Mucosa of descending colon (tissue), 3 donors: Measurements from ENCODE around the gene LHPP. TPM values are rescaled to one million over a fixed set of nuclear protein-coding genes. Genes with fewer than 3 reads are reported as not detected.

Experiments
- ATAC-seq: fragments of 200-7000 bp; cut with Tn5 transposase; one replicate; pipeline ENCODE4 v1.9.1; 2020; ENCODE audit warnings: mild to moderate bottlenecking, moderate library complexity
- DNase-seq, 3 donors: peaks; one replicate each; pipeline ENCODE4 v3.0.0-alpha.2; 2020
- H3K36me3 ChIP-seq: fragments of 200-600 bp; one replicate; pipeline ENCODE4 v1.8.0; 2021; ENCODE audit warnings: low read depth, mild to moderate bottlenecking
- H3K4me1 ChIP-seq: fragments of 200-600 bp; one replicate; pipeline ENCODE4 v1.8.0; 2021; ENCODE audit warnings: low read depth, mild to moderate bottlenecking
- H3K4me3 ChIP-seq: fragments of 200-600 bp; one replicate; pipeline ENCODE4 v1.8.0; 2021; ENCODE audit warnings: mild to moderate bottlenecking
- H3K9me3 ChIP-seq: fragments of 200-600 bp; one replicate; pipeline ENCODE4 v1.8.0; 2021; ENCODE audit warnings: mild to moderate bottlenecking
- intact Hi-C, 2 donors: fragments of 100-400 bp; cut with DNase I in 1 of 2; cut with micrococcal nuclease in 1 of 2; formaldehyde crosslinking; loops; one replicate each; pipeline versions ENCODE4 v1.11.0 to v1.11.1; 2022; cut with DNase I, micrococcal nuclease
- total RNA-seq, 3 donors: library from RNA; stranded (reverse); fragmentation: NEBNext Ultra II Directional in 2 of 3; extraction: Animal tissue kit (Norgen Biotek cat#: 25700) in 2 of 3; gene quantifications; one replicate each; pipeline versions ENCODE4 v1.2.1 to v1.2.4, GENCODE V29; 2021 to 2023
- TF ChIP-seq, protein P1 (sequence below): fragments of 200-600 bp; IDR thresholded peaks from one replicate; pipeline ENCODE4 v1.8.0; 2022; ENCODE audit warnings: antibody characterized with exemption, mild to moderate bottlenecking
- donor health status: DM: no; HTN: no; CAD: no; lungs with moderate emphysema.
- donor health status: DM: no; HTN: no; CAD: no.
- donor health status: DM: no; HTN: yes; CAD: no.

Gene LHPP
- total RNA-seq, 3 donors from 2014 or later = 19.7 to 46.7 (median 26.5) TPM

DNA sequence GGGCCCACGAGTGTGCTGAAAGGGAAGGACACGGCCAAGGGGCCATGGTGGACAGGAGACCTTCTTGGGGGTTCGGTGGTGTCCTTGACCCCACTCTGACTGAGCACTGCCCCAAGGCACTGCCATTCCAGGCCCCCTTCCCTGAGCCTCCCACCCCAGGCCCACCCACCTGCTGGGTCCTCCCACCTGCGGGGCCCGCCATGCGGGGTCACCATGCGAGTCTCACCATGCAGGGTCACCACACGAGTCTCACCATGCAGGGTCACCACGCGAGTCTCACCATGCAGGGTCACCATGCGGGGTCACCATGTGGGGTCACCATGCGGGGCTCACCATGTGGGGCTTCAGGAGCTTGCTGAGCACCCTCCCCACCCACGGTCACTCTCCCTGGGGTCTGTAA is 76.3 kb downstream of the LHPP start:
- intact Hi-C loops = no loop called here
- TF ChIP-seq, protein P1, sequence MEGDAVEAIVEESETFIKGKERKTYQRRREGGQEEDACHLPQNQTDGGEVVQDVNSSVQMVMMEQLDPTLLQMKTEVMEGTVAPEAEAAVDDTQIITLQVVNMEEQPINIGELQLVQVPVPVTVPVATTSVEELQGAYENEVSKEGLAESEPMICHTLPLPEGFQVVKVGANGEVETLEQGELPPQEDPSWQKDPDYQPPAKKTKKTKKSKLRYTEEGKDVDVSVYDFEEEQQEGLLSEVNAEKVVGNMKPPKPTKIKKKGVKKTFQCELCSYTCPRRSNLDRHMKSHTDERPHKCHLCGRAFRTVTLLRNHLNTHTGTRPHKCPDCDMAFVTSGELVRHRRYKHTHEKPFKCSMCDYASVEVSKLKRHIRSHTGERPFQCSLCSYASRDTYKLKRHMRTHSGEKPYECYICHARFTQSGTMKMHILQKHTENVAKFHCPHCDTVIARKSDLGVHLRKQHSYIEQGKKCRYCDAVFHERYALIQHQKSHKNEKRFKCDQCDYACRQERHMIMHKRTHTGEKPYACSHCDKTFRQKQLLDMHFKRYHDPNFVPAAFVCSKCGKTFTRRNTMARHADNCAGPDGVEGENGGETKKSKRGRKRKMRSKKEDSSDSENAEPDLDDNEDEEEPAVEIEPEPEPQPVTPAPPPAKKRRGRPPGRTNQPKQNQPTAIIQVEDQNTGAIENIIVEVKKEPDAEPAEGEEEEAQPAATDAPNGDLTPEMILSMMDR = no peak
- Histone ChIP-seq H3K4me3 (no peak overlapping the region), H3K36me3 (no peaks in the 10 kb centered on the region), H3K4me1 (no peaks in the 10 kb centered on the region), H3K9me3 (no peaks in the 10 kb centered on the region)
- ATAC-seq (no peak), DNase-seq (no peak)

- intact Hi-C loops = no loop called here
- ATAC-seq (no peak), DNase-seq (peak in 1 of 3 donors; percentile 4)
- Histone ChIP-seq H3K36me3 (no peaks in the 10 kb centered on the region), H3K4me3 (no peak overlapping the region), H3K9me3 (no peaks in the 10 kb centered on the region), H3K4me1 (no peaks in the 10 kb centered on the region)
- TF ChIP-seq, protein P1 = no peak
Observed at GRCh38 chr10:124538706-124539105, 77.1 kb downstream of the LHPP start.

DNA sequence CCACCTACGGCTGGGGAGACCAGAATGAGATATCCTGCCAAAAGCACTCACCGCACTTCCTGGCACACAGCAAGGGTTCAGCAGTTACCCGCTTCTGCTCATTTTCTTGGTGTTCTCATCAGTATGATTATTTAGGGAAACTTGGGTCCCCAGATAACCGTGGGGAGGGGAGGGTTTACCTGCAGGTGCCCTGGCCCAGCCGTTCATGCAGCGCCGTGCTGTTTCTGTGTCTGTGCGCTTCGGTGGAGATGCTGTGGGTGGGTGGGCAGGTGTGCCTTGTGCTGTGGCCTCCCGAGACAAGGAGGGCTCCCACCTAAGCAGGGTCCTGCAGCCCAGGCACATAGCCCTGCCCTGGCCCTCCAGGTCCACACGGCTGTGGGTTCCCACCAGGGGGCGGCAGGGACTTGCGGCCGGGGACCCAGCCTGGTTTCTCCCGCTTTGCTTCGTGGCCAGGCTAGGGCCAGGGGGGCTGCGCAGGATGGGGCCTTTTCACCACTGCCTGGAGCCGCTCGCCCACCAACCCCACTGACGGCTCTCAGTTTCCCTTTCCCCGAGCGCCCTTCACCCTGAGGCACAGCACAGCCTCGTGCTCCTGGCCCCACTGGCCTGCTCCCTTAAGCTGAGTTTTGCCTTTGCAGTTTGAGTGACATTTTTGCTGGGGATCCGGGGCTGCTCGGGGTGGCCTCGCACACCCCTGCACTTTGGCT is 78.5 kb downstream of the LHPP start:
- intact Hi-C loops = no loop called here
- ATAC-seq = peak; percentile 71

DNA sequence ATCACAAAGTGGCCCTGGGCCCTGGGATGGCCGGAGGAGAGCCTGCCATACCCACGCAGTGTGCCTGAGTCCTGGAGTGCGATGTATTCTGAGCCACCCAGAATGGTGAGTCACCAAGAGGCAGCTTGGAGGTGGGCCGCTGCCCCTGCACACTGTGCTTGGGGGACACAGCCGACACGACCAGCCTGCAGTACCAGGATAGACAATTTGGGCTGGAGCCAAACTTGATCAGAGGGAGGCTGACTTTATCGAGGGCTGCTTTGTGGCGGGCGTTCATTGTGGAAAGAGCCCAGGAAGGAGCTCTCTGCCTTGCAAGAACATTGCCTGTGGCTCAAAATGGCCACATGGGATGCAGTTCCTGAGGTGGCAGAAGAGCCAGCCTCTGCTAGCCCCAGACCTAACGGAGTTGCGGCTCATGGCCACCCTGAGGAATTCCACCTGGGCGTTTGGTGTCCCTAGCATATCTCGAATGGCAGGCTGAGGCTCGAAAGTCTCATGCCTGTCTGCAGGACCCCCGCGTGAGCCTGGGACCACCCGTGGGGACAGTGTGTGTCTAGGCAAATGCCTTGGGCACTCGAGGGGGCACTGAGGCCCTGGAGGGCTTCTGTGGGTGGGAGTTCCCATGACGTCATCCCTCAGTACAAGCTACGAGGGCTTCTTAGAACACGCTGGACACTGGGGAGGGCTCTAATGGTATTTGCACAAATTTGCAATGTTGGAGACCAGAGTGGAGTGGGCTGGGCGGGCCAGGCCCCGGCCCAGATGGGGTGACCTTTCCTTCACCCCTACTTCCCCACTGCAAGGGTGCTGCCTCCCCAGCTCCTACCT is 79.7 kb downstream of the LHPP start:
- no peak overlapping the region for H3K4me3 ChIP-seq
- no peaks in the 10 kb centered on the region for H3K36me3 ChIP-seq
- H3K9me3 ChIP-seq = no peaks in the 10 kb centered on the region
- TF ChIP-seq, protein P1 = no peak
- ATAC-seq = no peak
- DNase-seq = no peak
- H3K4me1 ChIP-seq = no peaks in the 10 kb centered on the region
- intact Hi-C loops = no loop called here

More for the DNA sequence above, 78.5 kb downstream of the LHPP start:
- H3K4me1 ChIP-seq = no peaks in the 10 kb centered on the region
- DNase-seq = peak in 2 of 3 donors; percentile 62 to 72
- H3K36me3 ChIP-seq = no peaks in the 10 kb centered on the region
- no peaks in the 10 kb centered on the region for H3K9me3 ChIP-seq
- TF ChIP-seq, protein P1 = peak; percentile 56
- H3K4me3 ChIP-seq = no peak overlapping the region

DNA sequence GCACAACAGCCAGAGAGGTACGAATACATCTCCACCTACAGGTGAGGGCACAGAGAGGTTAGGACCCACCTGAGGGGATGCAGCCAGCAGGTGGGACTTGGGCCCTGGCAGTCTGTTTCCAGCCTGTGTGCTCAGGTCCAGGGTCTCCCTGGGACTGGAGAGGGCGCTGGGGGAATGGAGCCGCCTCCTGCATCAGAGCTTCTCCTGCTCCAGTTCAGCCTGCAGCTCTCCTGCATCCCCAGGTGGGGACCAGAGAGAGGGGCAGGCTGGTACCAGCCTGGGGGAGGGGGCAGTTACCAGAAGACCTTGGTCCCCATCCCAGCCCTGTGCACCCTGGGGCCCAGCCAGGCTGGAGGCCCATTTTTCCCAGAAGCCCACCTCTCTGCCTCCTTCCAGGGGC is 80.7 kb downstream of the LHPP start:
- Histone ChIP-seq H3K36me3 (no peaks in the 10 kb centered on the region), H3K4me3 (no peak overlapping the region), H3K9me3 (no peaks in the 10 kb centered on the region), H3K4me1 (no peaks in the 10 kb centered on the region)
- TF ChIP-seq, protein P1 = no peak
- DNase-seq (no peak), ATAC-seq (no peak)
- intact Hi-C loops = no loop called here
